ENCODE measurements around the gene KIRREL3.

GRCh38 chr11:126988655-126989054, 11.9 kb downstream of the KIRREL3 start:
- no peak for TF ChIP-seq CTCF (conservative IDR thresholded peaks at IDR 0.05)
- TF ChIP-seq ZFX (IDR thresholded peaks at IDR 0.05): no peak
